HL-60 (cell line): ENCODE data around the gene ESR1.
A peak's percentile ranks its signal among the peaks of the same experiment; 100 is the strongest.

Source experiments
- DNase-seq, 2 experiments: peaks; one replicate each; pipeline ENCODE4 v3.0.0-alpha.2; 2010 to 2020; ENCODE audit warnings: low read depth in 1 of 2, low spot score in 1 of 2
- H3K27ac ChIP-seq: fragments of 250-450 bp; sonication (Bioruptor Pico); replicated peaks from 2 replicates; pipeline ENCODE4 v1.5.1; 2020; ENCODE audit warnings: mild to moderate bottlenecking, moderate library complexity
- H3K27me3 ChIP-seq: fragments of 250-450 bp; sonication (Bioruptor Pico); 2 replicates; pipeline ENCODE4 v1.5.1; 2021; ENCODE audit warnings: mild to moderate bottlenecking, moderate library complexity; ENCODE audit not compliant: insufficient read depth, poor library complexity, severe bottlenecking
- H3K4me3 ChIP-seq: replicated peaks from 2 replicates; pipeline ENCODE4 v1.5.1; 2011; ENCODE audit warnings: mild to moderate bottlenecking, control low read depth, low read length; ENCODE audit not compliant: insufficient read depth
- CTCF ChIP-seq: IDR thresholded peaks from one replicate; pipeline ENCODE4 v1.5.1; 2011; ENCODE audit warnings: low read length, control low read depth, inconsistent platforms; ENCODE audit not compliant: insufficient read depth
- GABPA ChIP-seq: IDR thresholded peaks from 2 replicates; pipeline ENCODE4 v1.6.1; 2012; ENCODE audit warnings: low read depth
- POLR2AphosphoS5 ChIP-seq: IDR thresholded peaks from 2 replicates; pipeline ENCODE4 v1.6.1; 2012; ENCODE audit warnings: low read depth
- REST ChIP-seq: IDR thresholded peaks from 2 replicates; pipeline ENCODE4 v1.6.1; 2012; ENCODE audit warnings: low read depth; ENCODE audit not compliant: insufficient replicate concordance
- SPI1 ChIP-seq: IDR thresholded peaks from 2 replicates; pipeline ENCODE4 v1.6.1; 2012; ENCODE audit warnings: low read depth, mild to moderate bottlenecking, borderline replicate concordance

ESR1 gene

GRCh38 chr6:152094276-152094675 lies 286.8 kb downstream of the ESR1 start:
- Histone ChIP-seq H3K27me3 (no peaks in the 10 kb centered on the region), H3K4me3 (no peak overlapping the region), H3K27ac (no peak overlapping the region)
- DNase-seq, result no peak
- no peak for TF ChIP-seq REST
- no peak for TF ChIP-seq SPI1
- no peak for TF ChIP-seq GABPA
- no peak for TF ChIP-seq POLR2AphosphoS5
- TF ChIP-seq CTCF, result no peak

DNA sequence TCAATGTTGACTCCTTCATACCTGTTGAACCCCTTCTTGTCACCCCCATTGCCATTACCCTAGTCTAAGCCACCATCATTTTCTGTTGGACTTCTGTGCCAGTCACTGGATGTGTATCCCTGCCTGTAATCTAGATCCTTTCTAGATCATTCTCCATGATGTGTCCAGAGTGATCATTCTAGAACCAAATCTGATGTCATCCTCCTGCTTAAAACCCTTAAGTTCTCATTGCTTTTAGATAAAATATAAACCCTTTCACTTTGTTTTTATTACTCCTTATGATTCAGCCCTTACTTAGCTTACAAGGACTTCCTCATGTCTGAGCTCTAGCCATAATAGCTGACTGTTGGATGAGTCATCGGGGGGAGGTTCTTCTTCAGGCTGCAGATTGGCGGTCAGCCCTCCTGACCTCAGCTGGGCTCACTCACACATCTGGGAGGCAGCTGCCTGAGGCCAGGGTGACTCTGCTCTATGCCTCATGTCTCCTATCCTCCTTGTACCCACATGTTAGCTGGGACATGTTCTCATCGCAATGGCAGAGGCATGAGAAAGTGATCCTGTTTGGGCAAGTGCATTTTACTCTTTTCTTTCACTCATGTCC lies 287.6 kb downstream of the ESR1 start:
- no peaks in the 10 kb centered on the region for H3K27me3 ChIP-seq
- no peak overlapping the region for H3K4me3 ChIP-seq
- no peak overlapping the region for H3K27ac ChIP-seq
- DNase-seq, result peak; percentile 71 to 83
- TF ChIP-seq SPI1, result peak; percentile 49
- TF ChIP-seq REST, result no peak
- peak; percentile 46 for TF ChIP-seq POLR2AphosphoS5

DNA sequence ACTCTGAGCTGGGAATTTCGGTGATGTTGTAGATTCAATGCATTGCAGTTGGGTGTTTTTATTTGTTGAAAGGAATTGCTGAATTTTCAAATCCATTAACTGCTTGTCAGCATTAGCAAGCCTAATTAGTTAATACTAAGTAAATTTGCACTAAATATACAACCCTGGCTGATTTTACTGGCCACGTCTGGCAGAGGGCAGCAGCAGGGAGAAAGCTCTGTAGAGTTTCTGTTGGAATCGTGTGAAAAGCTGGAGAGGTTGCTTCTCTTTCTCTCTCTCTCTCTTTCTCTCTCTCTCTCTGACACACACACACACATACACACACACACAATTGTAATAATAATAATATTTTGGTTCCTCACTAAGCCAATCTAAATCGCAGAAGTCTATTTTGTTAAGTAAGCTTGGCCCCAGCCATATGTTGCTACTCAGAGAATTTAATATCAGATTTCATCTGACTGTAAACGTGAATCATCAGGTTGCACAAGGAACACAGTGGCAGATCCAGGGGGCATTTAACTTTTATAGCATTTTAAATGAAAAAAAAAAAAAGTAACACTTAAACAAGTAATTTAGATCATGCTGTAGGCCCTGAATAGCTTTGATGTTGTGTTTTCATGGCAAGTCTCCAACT lies 289.5 kb downstream of the ESR1 start:
- no peak for DNase-seq

More for the DNA sequence above, 289.5 kb downstream of the ESR1 start:
- Histone ChIP-seq H3K4me3 (no peak overlapping the region), H3K27ac (no peak overlapping the region), H3K27me3 (no peaks in the 10 kb centered on the region)
- TF ChIP-seq GABPA (no peak), REST (no peak), CTCF (no peak), SPI1 (no peak)
